ENCODE data around the gene OSBPL1A.

Gene OSBPL1A

GRCh38 chr18:24397694-24398368, at the start of gene OSBPL1A:
TSS of gene OSBPL1A (minus strand) at chr18:24397824. CDS start at chr18:24377533, 20,291 bp downstream.
- peak; percentile 59 for DNase-seq (ENCODE audit: low spot score)

DNA sequence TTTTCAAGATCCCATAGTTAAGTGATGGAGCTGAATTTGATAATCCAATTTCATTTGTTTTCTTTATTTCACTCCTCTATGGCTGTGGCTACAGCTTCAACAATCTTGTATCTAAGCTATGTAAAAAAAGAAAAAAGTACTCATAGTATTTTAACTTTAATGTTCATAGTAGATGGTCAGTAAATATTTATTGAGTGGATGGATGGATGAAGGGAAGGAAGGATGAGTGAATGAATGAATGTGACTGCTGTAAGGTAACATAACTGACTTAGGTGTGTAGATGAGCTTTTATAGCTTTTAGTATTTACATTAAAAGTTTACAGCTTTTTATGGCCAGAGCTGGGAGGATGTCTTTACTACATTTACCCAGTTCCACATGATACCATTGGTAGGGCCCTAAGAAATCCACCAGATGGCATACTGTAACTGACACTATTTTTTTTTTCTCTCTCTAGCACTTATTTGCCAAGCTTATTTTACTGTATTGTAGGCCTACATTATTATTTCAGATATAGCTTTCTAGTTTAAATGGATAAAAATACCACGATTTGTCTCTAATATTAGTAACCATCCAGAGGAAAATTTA, 49.4 kb upstream of the OSBPL1A start:
- no peak for DNase-seq (ENCODE audit: low spot score)

DNA sequence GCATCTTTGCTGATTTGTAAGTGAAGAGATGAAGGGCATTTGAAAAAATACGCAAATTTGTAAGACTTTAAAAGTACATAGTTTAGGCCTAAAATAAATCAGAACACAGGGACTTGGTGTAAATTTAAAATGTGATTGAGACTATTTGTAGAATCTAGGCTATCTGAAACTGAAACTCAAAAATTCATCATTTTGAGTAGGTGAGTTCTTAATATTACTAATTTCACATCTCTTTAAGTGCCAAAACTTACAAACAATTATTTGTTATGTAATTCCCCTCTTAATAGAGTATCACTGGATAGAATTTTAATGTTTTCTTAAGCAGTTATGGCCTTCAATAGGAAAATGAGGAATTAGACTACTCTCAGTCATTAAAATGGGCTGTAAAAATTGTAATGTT, 48.8 kb upstream of the OSBPL1A start:
- no peak for DNase-seq (ENCODE audit: low spot score)

DNA sequence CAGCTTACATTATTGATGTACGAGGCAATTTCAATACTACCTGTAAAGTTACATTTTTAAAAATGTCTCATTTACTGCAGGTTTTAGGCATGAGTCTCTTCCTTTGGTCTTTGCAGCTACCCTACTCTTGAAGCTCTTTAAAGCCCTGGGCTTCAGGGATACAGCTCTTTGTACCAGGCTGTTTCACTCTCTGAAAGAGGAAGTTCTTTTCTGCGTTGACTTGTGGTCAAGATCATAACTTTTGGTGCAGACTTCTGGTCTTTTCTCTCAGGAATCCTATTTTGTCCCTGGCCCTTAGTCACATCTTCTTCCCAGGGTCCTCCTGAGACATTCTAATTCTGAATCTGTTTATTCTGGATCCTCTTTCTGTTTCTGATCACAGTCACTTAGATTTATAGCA, 46.2 kb upstream of the OSBPL1A start:
- DNase-seq (ENCODE audit: low spot score): no peak

DNA sequence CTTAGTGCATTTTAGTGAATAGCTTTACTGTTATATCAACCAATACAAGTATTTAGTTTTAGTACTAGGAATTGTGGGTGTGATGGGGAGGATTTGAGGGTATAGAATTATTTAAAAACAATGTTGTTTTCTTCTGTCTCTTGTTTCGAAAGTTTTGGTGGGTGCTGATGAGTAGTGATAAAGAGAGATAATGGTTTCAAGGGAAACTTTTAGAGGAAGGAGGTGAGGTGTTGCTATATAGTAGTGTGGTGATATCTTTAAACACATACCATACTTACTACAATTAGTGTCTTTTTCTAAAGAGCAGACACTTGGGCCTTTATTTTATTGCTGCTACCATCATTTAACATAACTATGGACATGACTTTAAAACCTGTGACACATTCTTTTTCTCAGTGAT, 39.3 kb upstream of the OSBPL1A start:
- no peak for DNase-seq (ENCODE audit: low spot score)

DNA sequence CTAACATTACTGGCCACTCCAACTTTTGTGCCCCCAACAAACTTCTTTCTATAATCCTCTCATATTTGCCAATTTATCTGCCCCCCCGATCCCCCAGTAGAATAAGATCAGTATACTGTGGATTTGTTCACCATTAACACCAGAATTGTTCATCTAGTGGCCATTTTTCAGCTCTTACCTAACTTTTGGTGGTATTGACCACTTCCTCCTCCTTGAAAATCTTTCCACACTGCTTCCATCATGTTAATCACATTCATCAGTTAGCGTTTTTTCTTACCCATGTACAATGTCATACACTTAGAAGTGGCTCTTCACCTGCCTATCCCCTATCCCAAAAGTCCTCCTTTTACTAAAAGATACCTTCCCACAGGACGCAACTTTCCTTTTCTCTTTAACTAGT, 35.0 kb upstream of the OSBPL1A start:
- DNase-seq (ENCODE audit: low spot score): no peak

DNA sequence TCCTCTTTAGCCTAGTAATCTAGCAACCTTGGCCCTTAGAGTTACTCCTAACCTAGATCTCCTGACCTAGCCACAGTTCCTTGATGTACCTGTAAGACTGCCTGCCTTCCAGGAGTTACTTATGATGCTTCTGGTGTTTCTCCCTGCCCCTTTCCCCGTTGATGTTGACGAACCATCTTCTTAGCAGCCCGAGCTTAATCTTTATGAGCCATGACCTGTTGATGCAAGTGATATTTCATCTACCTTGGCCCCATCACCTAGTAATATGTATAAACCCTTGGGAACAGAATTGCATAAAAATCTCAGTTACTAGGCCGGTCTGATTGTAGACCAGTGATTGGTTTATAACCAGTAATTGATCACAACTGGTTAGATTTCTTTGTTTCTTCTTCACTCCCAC, 31.6 kb upstream of the OSBPL1A start:
- no peak for DNase-seq (ENCODE audit: low spot score)

DNA sequence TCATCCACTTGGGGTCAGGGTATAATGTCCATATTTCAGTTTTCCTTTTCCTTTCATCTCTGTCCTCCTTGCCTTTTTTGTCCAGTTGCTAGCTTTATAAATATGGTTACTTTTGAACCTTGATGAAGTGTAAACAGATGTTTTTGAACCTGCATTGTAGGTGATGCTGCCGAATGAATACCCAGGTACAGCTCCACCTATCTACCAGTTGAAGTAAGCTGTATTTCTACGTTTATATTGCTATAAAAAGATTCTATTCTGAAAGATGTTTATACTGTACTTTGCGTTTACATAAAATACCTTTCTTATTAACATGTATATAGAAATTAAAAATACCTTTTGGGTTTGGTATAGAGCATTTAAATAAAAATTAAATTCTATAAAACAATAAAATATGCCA, 31.1 kb upstream of the OSBPL1A start:
- DNase-seq (ENCODE audit: low spot score): no peak

GRCh38 chr18:24427484-24427883, 29.9 kb upstream of the OSBPL1A start:
- no peak for DNase-seq (ENCODE audit: low spot score)

- DNase-seq (ENCODE audit: low spot score): peak; percentile 60
Measured at GRCh38 chr18:24426398-24427294, 29.0 kb upstream of the OSBPL1A start, which contains the start of gene IMPACT. TSS of gene IMPACT (plus strand) at chr18:24426670. CDS start at chr18:24426757, 87 bp downstream.

DNA sequence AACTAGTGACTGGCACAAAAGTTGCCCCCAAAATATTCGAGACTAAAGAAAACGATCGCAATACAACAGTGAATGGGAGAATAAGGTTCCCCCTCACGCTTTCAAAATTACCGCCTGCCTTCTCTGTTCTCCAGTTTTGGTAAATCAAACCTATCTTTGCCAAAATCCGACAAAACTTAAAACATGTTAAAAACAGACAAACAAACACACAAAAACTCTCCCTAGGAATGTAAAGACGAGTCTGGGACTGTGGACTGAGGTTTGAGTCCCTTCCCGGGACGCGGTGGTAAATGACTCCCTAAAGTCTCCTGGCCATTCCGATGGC, 28.4 kb upstream of the OSBPL1A start:
- no peak for DNase-seq (ENCODE audit: low spot score)

DNA sequence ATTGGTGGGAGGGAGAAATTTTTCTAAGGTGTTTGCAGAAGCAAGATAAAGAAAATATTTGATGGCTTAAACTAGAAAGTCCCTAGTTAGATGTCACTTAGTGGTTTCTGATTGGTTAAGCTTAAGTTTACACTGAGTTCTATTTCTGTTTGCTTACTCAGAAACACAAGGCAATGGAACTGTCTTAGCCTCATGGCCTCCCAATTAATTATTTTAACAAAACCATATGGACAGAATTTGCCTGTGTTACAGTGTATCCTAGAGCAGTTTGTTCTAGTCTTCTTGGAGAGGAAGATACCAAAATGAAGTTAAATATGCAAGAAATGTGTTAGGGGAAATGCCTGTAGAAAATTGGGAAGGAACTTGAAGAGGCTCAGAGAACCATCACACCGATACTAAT, 24.2 kb upstream of the OSBPL1A start:
- DNase-seq (ENCODE audit: low spot score): no peak

GRCh38 chr18:24420551-24420950, 22.9 kb upstream of the OSBPL1A start:
- DNase-seq (ENCODE audit: low spot score): no peak

- DNase-seq (ENCODE audit: low spot score): no peak
Measured at GRCh38 chr18:24417480-24417879, 19.9 kb upstream of the OSBPL1A start.

GRCh38 chr18:24414349-24415003, 16.9 kb upstream of the OSBPL1A start:
- no peak for DNase-seq (ENCODE audit: low spot score)

GRCh38 chr18:24413148-24413547, 15.5 kb upstream of the OSBPL1A start:
- DNase-seq (ENCODE audit: low spot score): no peak

DNA sequence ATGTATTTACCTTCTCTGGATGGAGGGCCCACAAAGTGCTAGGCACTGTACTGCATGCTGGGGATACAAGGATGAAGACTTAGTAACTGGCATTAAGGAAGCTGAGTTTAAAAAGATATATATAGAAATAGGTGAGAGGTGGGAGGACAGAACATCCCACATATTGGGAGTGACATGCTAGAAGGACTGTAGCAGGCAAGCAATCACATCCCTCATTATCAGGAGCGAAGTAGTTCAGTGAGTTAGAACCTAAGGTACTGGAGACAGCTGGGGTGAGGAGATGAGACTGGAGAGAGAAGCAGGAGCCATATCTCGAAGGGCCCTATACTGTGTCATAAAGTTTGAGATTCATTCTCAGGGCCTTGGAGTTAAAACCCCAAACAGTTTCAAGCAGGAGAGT, 10.9 kb upstream of the OSBPL1A start:
- DNase-seq (ENCODE audit: low spot score): no peak

DNA sequence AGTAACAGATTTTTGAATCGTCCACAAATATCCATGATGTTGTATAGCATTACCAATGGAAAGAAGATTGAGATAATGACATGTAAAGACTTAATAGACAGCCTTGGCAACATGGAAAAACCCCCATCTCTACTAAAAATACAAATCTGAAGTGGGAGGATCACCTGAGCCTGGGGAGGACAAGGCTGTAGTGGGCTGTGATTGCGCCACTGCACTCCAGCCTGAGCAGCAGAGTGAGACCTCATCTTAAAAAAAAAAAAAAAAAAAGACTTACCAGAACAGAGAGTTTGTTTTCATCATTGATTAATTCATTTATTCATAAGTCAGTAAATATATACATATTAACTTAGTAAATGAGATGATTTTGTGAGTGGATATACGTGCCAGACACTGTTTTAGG, 7.0 kb upstream of the OSBPL1A start:
- DNase-seq (ENCODE audit: low spot score): no peak

GRCh38 chr18:24403076-24403475, 5.5 kb upstream of the OSBPL1A start:
- DNase-seq (ENCODE audit: low spot score): no peak

DNA sequence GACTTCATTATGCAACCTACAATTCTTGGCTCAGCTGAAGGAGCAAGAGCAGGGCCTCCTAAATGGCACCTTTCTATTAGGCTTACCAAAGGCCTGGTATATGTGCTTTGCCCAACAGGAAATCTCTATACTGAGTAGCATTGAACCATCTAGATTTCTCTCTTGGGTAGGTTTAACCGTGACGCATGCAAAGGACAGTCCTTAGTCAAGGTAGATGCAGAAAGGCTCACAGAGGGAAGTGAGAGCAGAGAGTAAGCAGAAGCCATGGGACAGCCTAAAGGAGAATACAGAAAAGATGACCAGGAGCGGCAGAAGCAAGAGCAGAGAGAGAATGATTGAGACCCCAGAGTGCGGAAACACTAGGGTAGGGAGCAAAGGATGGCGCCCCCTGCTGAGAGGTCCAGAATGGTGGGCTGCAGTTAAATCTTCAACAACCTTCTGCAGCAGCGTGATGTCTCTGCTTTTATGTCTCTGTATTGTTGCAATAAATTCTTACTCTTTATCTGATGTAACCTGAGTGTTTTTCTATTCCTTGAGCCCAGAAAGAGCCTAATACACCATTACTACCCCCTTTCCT, 4.7 kb upstream of the OSBPL1A start:
- no peak for DNase-seq (ENCODE audit: low spot score)

DNA sequence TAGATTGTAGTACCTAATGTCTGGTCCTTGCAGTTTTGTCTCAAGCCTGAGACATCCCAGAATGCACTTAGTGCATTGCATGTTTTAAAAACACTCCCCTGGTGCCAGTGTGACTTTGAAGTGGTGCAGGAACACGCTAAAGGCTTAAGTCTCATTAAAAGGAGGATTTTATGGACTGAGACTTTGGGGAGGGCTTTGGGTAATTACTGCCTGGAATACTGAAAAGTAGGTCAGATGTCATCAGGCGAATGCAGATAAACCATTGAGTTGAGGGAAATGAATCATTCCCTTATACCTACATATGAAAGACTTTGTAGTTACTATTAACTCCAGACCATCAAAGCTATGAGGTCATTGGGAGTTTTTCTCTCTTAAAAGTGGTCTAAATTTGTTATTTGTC, 3.0 kb upstream of the OSBPL1A start:
- no peak for DNase-seq (ENCODE audit: low spot score)

- no peak for DNase-seq (ENCODE audit: low spot score)
Measured at GRCh38 chr18:24398540-24398939, 916 bp upstream of the OSBPL1A start.

All from hematopoietic multipotent progenitor cell treated with erythropoietin and hydrocortisone succinate and interleukin-3 and kit ligand, for 17 days (in vitro differentiated cells).